CD8-positive, alpha-beta memory T cell (primary cell): ENCODE measurements around the gene LGI2. TPM values are rescaled to one million over a fixed set of nuclear protein-coding genes. Genes with fewer than 3 reads are reported as not detected.

ENCODE experiments used
- CTCF ChIA-PET: fragments of 350-600 bp; sonication (Branson Sonifier 250); formaldehyde crosslinking; loops from one replicate; lab custom pipeline; 2021; ENCODE audit warnings: antibody characterized with exemption; lab: Charles Lee
- POLR2A ChIA-PET: fragments of 350-600 bp; sonication (Branson Sonifier 250); formaldehyde crosslinking; loops from one replicate; lab custom pipeline; 2021; ENCODE audit warnings: antibody characterized with exemption; lab: Charles Lee
- DNase-seq, 5 donors: peaks; one replicate each; pipeline versions ENCODE4 v3.0.0 to v3.0.0-alpha.2; 2020 to 2022; ENCODE audit warnings: mixed read lengths in 1 of 5
- H3K27ac ChIP-seq: one replicate; pipeline ENCODE4 v1.7.0; 2013; ENCODE audit warnings: low read depth, mild to moderate bottlenecking, low read length, moderate library complexity
- H3K27me3 ChIP-seq: 2 replicates; pipeline ENCODE4 v1.7.0; 2013; ENCODE audit warnings: low read length, mild to moderate bottlenecking; ENCODE audit not compliant: insufficient read depth, poor library complexity, severe bottlenecking
- H3K36me3 ChIP-seq: 2 replicates; pipeline ENCODE4 v1.7.0; 2013; ENCODE audit warnings: mild to moderate bottlenecking, low read length, moderate library complexity; ENCODE audit not compliant: insufficient read depth
- H3K4me1 ChIP-seq: 2 replicates; pipeline ENCODE4 v1.7.0; 2013; ENCODE audit warnings: mild to moderate bottlenecking, low read length, moderate library complexity; ENCODE audit not compliant: insufficient read depth
- H3K4me3 ChIP-seq: 2 replicates; pipeline ENCODE4 v1.7.0; 2013; ENCODE audit warnings: mild to moderate bottlenecking, low read length
- H3K9me3 ChIP-seq: 2 replicates; pipeline ENCODE4 v1.7.0; 2013; ENCODE audit warnings: mild to moderate bottlenecking, low read length
- H3K27ac Mint-ChIP-seq, 8 donors: one replicate each; pipeline ENCODE4 v1.8.0; 2020 to 2021; ENCODE audit warnings: mixed read lengths in 8 of 8, mild to moderate bottlenecking in 6 of 8, inconsistent platforms in 3 of 8, moderate library complexity in 3 of 8
- H3K27me3 Mint-ChIP-seq, 2 donors: one replicate each; pipeline ENCODE4 v1.8.0; 2020 to 2021; ENCODE audit warnings: mixed read lengths in 2 of 2, mild to moderate bottlenecking in 1 of 2, moderate library complexity in 1 of 2
- H3K36me3 Mint-ChIP-seq, 3 donors: one replicate each; pipeline ENCODE4 v1.8.0; 2020 to 2021; ENCODE audit warnings: mixed read lengths in 3 of 3, inconsistent platforms in 1 of 3, mild to moderate bottlenecking in 1 of 3
- H3K4me1 Mint-ChIP-seq, 3 donors: one replicate each; pipeline ENCODE4 v1.8.0; 2020 to 2021; ENCODE audit warnings: mixed read lengths in 3 of 3, inconsistent platforms in 1 of 3, mild to moderate bottlenecking in 1 of 3
- H3K4me3 Mint-ChIP-seq, 7 donors: one replicate each; pipeline ENCODE4 v1.8.0; 2020 to 2021; ENCODE audit warnings: mixed read lengths in 7 of 7, mild to moderate bottlenecking in 6 of 7, moderate library complexity in 4 of 7, inconsistent platforms in 2 of 7
- H3K9me3 Mint-ChIP-seq, 5 donors: one replicate each; pipeline ENCODE4 v1.8.0; 2020 to 2022; ENCODE audit warnings: mixed read lengths in 5 of 5, mild to moderate bottlenecking in 3 of 5, moderate library complexity in 2 of 5, inconsistent platforms in 1 of 5
- polyA plus RNA-seq: library from polyadenylated mRNA; unstranded; fragments of 300-500 nt; fragmentation: Illumina TruSeq; gene quantifications from one replicate; pipeline ENCODE4 v1.2.3, GENCODE V29; 2021
- total RNA-seq, 2 experiments: library from RNA; stranded (reverse); gene quantifications; one replicate each; pipeline ENCODE4 v1.2.3, GENCODE V29; 2021

LGI2 gene
- total and polyA plus RNA-seq, 3 experiments from 2014 or later: not detected

DNA sequence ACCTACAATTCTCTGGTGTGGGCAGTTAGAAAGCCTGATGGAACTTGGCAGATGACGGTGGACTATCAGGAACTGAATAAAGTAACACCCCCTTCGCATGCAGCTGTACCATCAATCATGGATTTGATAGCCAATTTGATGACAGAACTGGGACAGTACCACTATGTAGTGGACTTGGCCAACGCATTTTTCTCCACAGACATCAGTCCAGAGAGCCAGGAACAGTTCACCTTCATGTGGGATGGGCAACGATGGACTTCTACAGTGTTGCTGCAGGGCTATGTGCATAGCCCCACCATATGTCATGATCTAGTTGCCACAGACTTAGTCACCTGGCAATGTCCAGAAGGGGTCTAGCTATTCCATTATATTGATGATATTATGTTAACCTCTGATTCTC is 63.4 kb downstream of the LGI2 start:
- CTCF ChIA-PET: no interaction called here
- H3K27me3 ChIP-seq: no peaks in the 10 kb centered on the region
- Mint-ChIP-seq H3K9me3 (peaks cover 6 to 15% (median 11%) of the 10 kb centered on the region in 5 donors), H3K4me3 (no peak overlapping the region), H3K27ac (no peak overlapping the region), H3K4me1 (no peaks in the 10 kb centered on the region), H3K27me3 (peaks cover 0 to 3% of the 10 kb centered on the region in 2 donors), H3K36me3 (no peaks in the 10 kb centered on the region)
- H3K9me3 ChIP-seq: peaks cover 6% of the 10 kb centered on the region
- POLR2A ChIA-PET: no interaction called here
- H3K27ac ChIP-seq: no peak overlapping the region
- no peak for DNase-seq
- no peaks in the 10 kb centered on the region for H3K36me3 ChIP-seq
- H3K4me1 ChIP-seq: no peaks in the 10 kb centered on the region
- no peak overlapping the region for H3K4me3 ChIP-seq

DNA sequence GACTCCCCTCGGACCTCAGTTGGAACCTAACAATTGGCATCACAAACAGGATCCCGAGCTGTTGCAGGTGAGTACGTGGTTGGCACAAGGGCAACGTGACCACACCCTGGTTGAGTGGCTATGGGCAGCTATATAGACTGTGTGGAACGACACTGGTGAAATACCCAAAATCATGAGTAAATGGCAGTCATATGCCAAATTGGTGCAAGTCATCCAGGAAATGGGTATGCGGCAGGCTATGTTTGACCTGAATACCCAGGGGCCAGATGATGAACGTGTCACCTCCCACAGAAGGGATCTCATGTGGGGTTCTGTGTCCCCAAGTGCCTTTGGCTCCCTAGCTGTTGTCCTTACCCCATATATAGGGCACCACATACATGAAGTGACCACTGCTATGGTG is 64.7 kb downstream of the LGI2 start:
- peaks cover 6 to 17% (median 11%) of the 10 kb centered on the region in 5 donors for H3K9me3 Mint-ChIP-seq
- POLR2A ChIA-PET: no interaction called here
- no peaks in the 10 kb centered on the region for H3K27me3 Mint-ChIP-seq
- no peaks in the 10 kb centered on the region for H3K4me1 Mint-ChIP-seq
- no peaks in the 10 kb centered on the region for H3K36me3 Mint-ChIP-seq
- CTCF ChIA-PET: interaction anchor here (1.5 kb wide), 1 partner anchor 14 kb away, joined by 3 read pairs; no protein-coding TSS in a partner anchor
- no peak overlapping the region for H3K27ac Mint-ChIP-seq
- Histone ChIP-seq H3K27me3 (no peaks in the 10 kb centered on the region), H3K27ac (no peak overlapping the region), H3K9me3 (peaks cover 6% of the 10 kb centered on the region), H3K4me3 (no peak overlapping the region), H3K36me3 (no peaks in the 10 kb centered on the region), H3K4me1 (no peaks in the 10 kb centered on the region)
- H3K4me3 Mint-ChIP-seq: no peak overlapping the region
- no peak for DNase-seq

DNA sequence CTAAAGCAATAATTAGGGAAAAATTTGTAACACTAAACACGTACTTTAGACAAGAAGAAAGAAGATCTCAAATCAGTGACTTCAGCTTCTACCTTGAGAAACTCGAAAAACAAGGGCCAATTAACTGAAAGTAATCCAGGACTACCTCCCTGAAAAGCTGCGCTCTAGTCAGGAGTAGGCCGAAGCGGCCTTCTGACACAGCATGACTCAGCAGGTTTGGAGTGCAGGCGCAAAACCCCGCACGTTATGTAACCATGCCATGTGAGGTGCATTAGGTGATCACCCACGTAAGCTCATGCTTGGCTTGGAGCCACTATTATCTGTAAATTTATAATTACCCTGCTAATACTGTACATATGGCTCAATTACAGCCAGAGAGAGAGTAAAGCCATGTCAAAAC is 65.1 kb downstream of the LGI2 start:
- no peak overlapping the region for H3K4me3 Mint-ChIP-seq
- H3K36me3 Mint-ChIP-seq: no peaks in the 10 kb centered on the region
- Histone ChIP-seq H3K36me3 (no peaks in the 10 kb centered on the region), H3K27me3 (no peaks in the 10 kb centered on the region), H3K9me3 (peaks cover 6% of the 10 kb centered on the region), H3K4me1 (no peaks in the 10 kb centered on the region), H3K27ac (no peak overlapping the region), H3K4me3 (no peak overlapping the region)
- ChIA-PET POLR2A (no interaction called here), CTCF (interaction anchor here (1.5 kb wide), 1 partner anchor 15 kb away, joined by 3 read pairs; no protein-coding TSS in a partner anchor)
- DNase-seq: no peak
- no peaks in the 10 kb centered on the region for H3K4me1 Mint-ChIP-seq
- peaks cover 6 to 17% (median 11%) of the 10 kb centered on the region in 5 donors for H3K9me3 Mint-ChIP-seq
- no peaks in the 10 kb centered on the region for H3K27me3 Mint-ChIP-seq
- no peak overlapping the region for H3K27ac Mint-ChIP-seq

DNA sequence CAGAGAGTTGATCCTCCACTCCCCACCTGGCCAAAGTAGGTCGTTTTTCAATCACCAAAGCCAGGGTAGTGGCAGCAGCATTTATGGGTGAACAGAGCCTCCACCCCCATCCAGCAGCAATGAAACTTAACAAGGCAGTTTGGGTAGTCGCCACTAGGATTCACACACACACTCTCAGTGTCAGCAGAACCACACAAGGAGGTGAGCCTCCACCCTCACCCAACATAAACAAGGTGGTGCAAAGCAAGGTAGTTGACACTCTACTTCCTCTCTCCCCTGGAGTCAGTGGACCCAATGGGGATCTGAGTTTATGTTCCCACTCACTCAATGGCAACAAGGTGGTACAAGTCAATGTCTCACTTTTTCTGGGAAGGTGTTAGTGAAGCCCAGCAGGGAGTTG is 67.5 kb downstream of the LGI2 start:
- DNase-seq: no peak
- Mint-ChIP-seq H3K9me3 (peaks cover 6 to 17% (median 14%) of the 10 kb centered on the region in 5 donors), H3K4me1 (no peaks in the 10 kb centered on the region), H3K27me3 (peaks cover 3% of the 10 kb centered on the region in 2 donors), H3K36me3 (no peaks in the 10 kb centered on the region), H3K27ac (no peak overlapping the region), H3K4me3 (no peak overlapping the region)
- Histone ChIP-seq H3K4me1 (no peaks in the 10 kb centered on the region), H3K36me3 (no peaks in the 10 kb centered on the region), H3K9me3 (peaks cover 6% of the 10 kb centered on the region), H3K27ac (no peak overlapping the region), H3K4me3 (no peak overlapping the region), H3K27me3 (no peaks in the 10 kb centered on the region)
- CTCF ChIA-PET: no interaction called here
- POLR2A ChIA-PET: no interaction called here

DNA sequence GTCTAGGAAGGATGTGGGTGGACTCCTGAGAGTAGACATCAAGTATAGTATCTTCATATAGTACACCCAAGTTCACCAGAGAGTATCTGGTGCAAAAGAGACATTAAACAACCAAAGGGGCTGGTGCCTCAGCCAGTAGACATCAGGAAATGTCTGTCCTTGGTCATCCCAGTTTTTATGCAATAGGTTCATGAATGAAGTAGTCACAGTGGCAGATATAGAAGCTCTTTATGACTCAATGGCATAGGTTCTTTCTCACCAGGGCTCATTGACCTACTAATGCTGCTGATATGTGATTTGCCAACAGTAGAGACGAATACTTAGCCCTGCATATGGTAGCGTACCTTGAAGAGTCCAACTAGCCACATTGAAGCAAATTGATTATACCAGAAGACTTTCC is 72.9 kb downstream of the LGI2 start:
- Mint-ChIP-seq H3K4me3 (no peak overlapping the region), H3K9me3 (peaks cover 2 to 12% (median 7%) of the 10 kb centered on the region in 5 donors), H3K27me3 (peaks cover 3 to 9% of the 10 kb centered on the region in 2 donors), H3K4me1 (no peaks in the 10 kb centered on the region), H3K27ac (no peak overlapping the region), H3K36me3 (peaks cover 0 to 4% (median 0%) of the 10 kb centered on the region in 3 donors)
- no peak overlapping the region for H3K4me3 ChIP-seq
- no peaks in the 10 kb centered on the region for H3K9me3 ChIP-seq
- POLR2A ChIA-PET: no interaction called here
- no peaks in the 10 kb centered on the region for H3K27me3 ChIP-seq
- DNase-seq: no peak
- H3K4me1 ChIP-seq: no peaks in the 10 kb centered on the region
- H3K27ac ChIP-seq: no peak overlapping the region
- H3K36me3 ChIP-seq: no peaks in the 10 kb centered on the region
- CTCF ChIA-PET: no interaction called here

- peaks cover 4 to 14% (median 8%) of the 10 kb centered on the region in 5 donors for H3K9me3 Mint-ChIP-seq
- H3K4me3 ChIP-seq: no peak overlapping the region
Observed at GRCh38 chr4:24956763-24957162, 74.0 kb downstream of the LGI2 start.

DNA sequence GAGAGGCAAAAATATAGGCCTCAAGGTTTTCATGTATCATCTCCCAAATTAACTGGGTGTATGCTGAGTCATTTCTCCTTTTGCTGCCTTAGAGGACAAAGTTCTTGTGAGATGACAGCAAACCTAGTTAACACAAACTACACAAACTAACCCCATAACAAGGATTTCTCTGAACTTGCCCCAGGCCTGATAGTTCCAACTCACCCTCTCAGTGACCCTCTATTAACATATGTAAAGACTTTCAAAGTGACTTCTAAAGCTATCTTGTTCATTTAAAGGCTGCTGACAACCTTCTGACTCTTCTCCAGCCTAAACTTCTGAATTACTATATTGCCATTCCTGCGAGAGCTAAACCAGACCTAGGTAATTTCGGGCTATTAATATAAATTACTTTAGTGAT is 74.7 kb downstream of the LGI2 start:
- POLR2A ChIA-PET: no interaction called here
- Mint-ChIP-seq H3K27me3 (peaks cover 3 to 9% of the 10 kb centered on the region in 2 donors), H3K4me1 (no peaks in the 10 kb centered on the region), H3K27ac (no peak overlapping the region), H3K4me3 (no peak overlapping the region), H3K9me3 (peaks cover 4 to 14% (median 7%) of the 10 kb centered on the region in 5 donors), H3K36me3 (peaks cover 0 to 4% (median 0%) of the 10 kb centered on the region in 3 donors)
- H3K9me3 ChIP-seq: no peaks in the 10 kb centered on the region
- no peak overlapping the region for H3K27ac ChIP-seq
- no peaks in the 10 kb centered on the region for H3K36me3 ChIP-seq
- CTCF ChIA-PET: no interaction called here
- H3K4me1 ChIP-seq: no peaks in the 10 kb centered on the region
- no peak overlapping the region for H3K4me3 ChIP-seq
- no peak for DNase-seq
- no peaks in the 10 kb centered on the region for H3K27me3 ChIP-seq

More at GRCh38 chr4:24956763-24957162, 74.0 kb downstream of the LGI2 start:
- H3K4me3 Mint-ChIP-seq: no peak overlapping the region
- Histone ChIP-seq H3K27ac (no peak overlapping the region), H3K27me3 (no peaks in the 10 kb centered on the region), H3K4me1 (no peaks in the 10 kb centered on the region), H3K9me3 (no peaks in the 10 kb centered on the region), H3K36me3 (no peaks in the 10 kb centered on the region)
- no peak overlapping the region for H3K27ac Mint-ChIP-seq
- CTCF ChIA-PET: no interaction called here
- H3K4me1 Mint-ChIP-seq: no peaks in the 10 kb centered on the region
- POLR2A ChIA-PET: no interaction called here
- DNase-seq: no peak
- peaks cover 0 to 4% (median 0%) of the 10 kb centered on the region in 3 donors for H3K36me3 Mint-ChIP-seq
- H3K27me3 Mint-ChIP-seq: peaks cover 3 to 9% of the 10 kb centered on the region in 2 donors

DNA sequence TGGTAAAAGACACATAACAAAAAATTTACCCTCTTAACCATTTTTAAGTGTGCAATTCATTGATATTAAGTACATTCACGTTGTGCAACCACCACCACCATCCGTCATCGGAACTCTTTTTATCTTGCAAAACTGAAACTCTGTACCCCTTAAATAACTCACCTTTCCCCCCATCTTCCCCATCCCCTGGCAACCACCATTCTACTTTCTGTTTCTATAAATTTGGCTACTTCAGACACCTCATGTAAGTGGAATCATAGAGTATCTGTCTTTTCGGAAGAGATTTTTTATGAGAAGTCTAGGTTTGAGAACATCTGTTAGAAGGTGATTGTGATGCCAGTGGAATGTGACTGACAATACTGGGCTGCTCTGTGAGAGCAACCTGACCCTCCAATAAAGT is 78.1 kb downstream of the LGI2 start:
- Mint-ChIP-seq H3K27me3 (peaks cover 0 to 1% of the 10 kb centered on the region in 2 donors), H3K36me3 (peaks cover 0 to 4% (median 0%) of the 10 kb centered on the region in 3 donors), H3K27ac (no peak overlapping the region), H3K4me3 (no peak overlapping the region), H3K4me1 (no peaks in the 10 kb centered on the region), H3K9me3 (peaks cover 0 to 14% (median 8%) of the 10 kb centered on the region in 5 donors)
- H3K9me3 ChIP-seq: no peaks in the 10 kb centered on the region
- CTCF ChIA-PET: no interaction called here
- DNase-seq: no peak
- POLR2A ChIA-PET: no interaction called here
- no peak overlapping the region for H3K27ac ChIP-seq
- no peak overlapping the region for H3K4me3 ChIP-seq
- H3K4me1 ChIP-seq: no peaks in the 10 kb centered on the region
- no peaks in the 10 kb centered on the region for H3K27me3 ChIP-seq
- no peaks in the 10 kb centered on the region for H3K36me3 ChIP-seq
